ENCODE data around the gene HNRNPK.

Gene HNRNPK

GRCh38 chr9:83966209-83966582, 13.8 kb downstream of the HNRNPK start:
- no peak for DNase-seq (ENCODE audit: low read depth)
- TF ChIP-seq CTCF (IDR thresholded peaks at IDR 0.05; ENCODE audit: control insufficient read depth, extremely low read depth, insufficient read depth), result no peak
- no peak overlapping the region for H3K4me3 ChIP-seq (ENCODE audit: low read depth, low read length)

- H3K4me3 ChIP-seq (ENCODE audit: low read depth, low read length), result no peak overlapping the region
- no peak for TF ChIP-seq CTCF (IDR thresholded peaks at IDR 0.05; ENCODE audit: control insufficient read depth, extremely low read depth, insufficient read depth)
- DNase-seq (ENCODE audit: low read depth), result no peak
Observed at GRCh38 chr9:83965350-83966208, 14.4 kb downstream of the HNRNPK start.

GRCh38 chr9:83964973-83965349, 15.1 kb downstream of the HNRNPK start:
- no peak overlapping the region for H3K4me3 ChIP-seq (ENCODE audit: low read depth, low read length)
- no peak for TF ChIP-seq CTCF (IDR thresholded peaks at IDR 0.05; ENCODE audit: control insufficient read depth, extremely low read depth, insufficient read depth)
- DNase-seq (ENCODE audit: low read depth), result no peak

GRCh38 chr9:83962165-83962564, 17.9 kb downstream of the HNRNPK start:
- TF ChIP-seq CTCF (IDR thresholded peaks at IDR 0.05; ENCODE audit: control insufficient read depth, extremely low read depth, insufficient read depth), result no peak
- DNase-seq (ENCODE audit: low read depth), result peak; percentile 66
- H3K4me3 ChIP-seq (ENCODE audit: low read depth, low read length), result no peak overlapping the region

GRCh38 chr9:83960991-83961390, 19.0 kb downstream of the HNRNPK start:
- no peak for TF ChIP-seq CTCF (IDR thresholded peaks at IDR 0.05; ENCODE audit: control insufficient read depth, extremely low read depth, insufficient read depth)
- no peak for DNase-seq (ENCODE audit: low read depth)
- H3K4me3 ChIP-seq (ENCODE audit: low read depth, low read length), result no peak overlapping the region

- TF ChIP-seq CTCF (IDR thresholded peaks at IDR 0.05; ENCODE audit: control insufficient read depth, extremely low read depth, insufficient read depth), result no peak
- no peak overlapping the region for H3K4me3 ChIP-seq (ENCODE audit: low read depth, low read length)
- DNase-seq (ENCODE audit: low read depth), result no peak
Observed at GRCh38 chr9:83959061-83959460, 21.0 kb downstream of the HNRNPK start.

- no peak for DNase-seq (ENCODE audit: low read depth)
- peak overlapping the region; percentile 55 for H3K4me3 ChIP-seq (ENCODE audit: low read depth, low read length)
Observed at GRCh38 chr9:83957248-83957513, 22.8 kb downstream of the HNRNPK start.

More at GRCh38 chr9:83957248-83957513, 22.8 kb downstream of the HNRNPK start:
- TF ChIP-seq CTCF (IDR thresholded peaks at IDR 0.05; ENCODE audit: control insufficient read depth, extremely low read depth, insufficient read depth), result no peak
